IMR-90 (cell line): Measurements from ENCODE around the gene ATRNL1. TPM values are rescaled to one million over a fixed set of nuclear protein-coding genes. Genes with fewer than 3 reads are reported as not detected.

ENCODE experiments used
- ATAC-seq: fragments of 200-7000 bp; cut with Tn5 transposase; 2 replicates; pipeline ENCODE4 v1.9.1; 2020; ENCODE audit warnings: low read depth, mild to moderate bottlenecking, moderate library complexity
- BruUV-seq: library from RNA; stranded (reverse); fragments of 400-500 nt; replicated peaks from 2 replicates; lab custom pipeline; 2021; lab: Mats Ljungman, UMichigan
- CTCF ChIA-PET: fragments of 300-600 bp; formaldehyde crosslinking; extraction: SDS; loops from one replicate; lab custom pipeline; 2021; ENCODE audit warnings: antibody characterized with exemption; lab: Yijun Ruan, JAX
- POLR2A ChIA-PET: fragments of 300-600 bp; sonication (Branson Sonifier 250); formaldehyde crosslinking; loops from one replicate; lab custom pipeline; 2022; ENCODE audit warnings: antibody characterized with exemption; ENCODE audit not compliant: unreplicated experiment; lab: Charles Lee
- DNase-seq: peaks from one replicate; pipeline ENCODE4 v3.0.0; 2013
- H2AFZ ChIP-seq: replicated peaks from 2 replicates; pipeline ENCODE3; 2013; ENCODE audit warnings: low read length, mild to moderate bottlenecking; ENCODE audit not compliant: poor library complexity
- H2AK5ac ChIP-seq: 2 replicates; pipeline ENCODE4 v1.6.1; 2013; ENCODE audit warnings: low read depth, low read length, inconsistent platforms
- H2AK9ac ChIP-seq: replicated peaks from 2 replicates; pipeline ENCODE3; 2013; ENCODE audit warnings: mild to moderate bottlenecking, low read depth, low read length, moderate library complexity; ENCODE audit not compliant: poor library complexity
- H2BK120ac ChIP-seq: 2 replicates; pipeline ENCODE4 v1.6.1; 2013; ENCODE audit warnings: low read depth, low read length, inconsistent platforms
- H2BK15ac ChIP-seq: 3 replicates; pipeline ENCODE4 v1.6.1; 2013; ENCODE audit warnings: low read depth, low read length, inconsistent platforms
- H2BK20ac ChIP-seq: 2 replicates; pipeline ENCODE4 v1.6.1; 2013; ENCODE audit warnings: low read depth, mild to moderate bottlenecking, inconsistent platforms, low read length, moderate library complexity
- H2BK5ac ChIP-seq: 2 replicates; pipeline ENCODE4 v1.6.1; 2013; ENCODE audit warnings: mild to moderate bottlenecking, low read depth, low read length, inconsistent platforms; ENCODE audit not compliant: poor library complexity, severe bottlenecking
- H3K14ac ChIP-seq: replicated peaks from 2 replicates; pipeline ENCODE4 v1.6.1; 2013; ENCODE audit warnings: low read depth, low read length, inconsistent platforms
- H3K18ac ChIP-seq: 2 replicates; pipeline ENCODE4 v1.6.1; 2013; ENCODE audit warnings: low read depth, low read length, control low read depth
- H3K23ac ChIP-seq: 2 replicates; pipeline ENCODE4 v1.6.1; 2013; ENCODE audit warnings: low read depth, low read length, inconsistent platforms
- H3K27ac ChIP-seq: 2 replicates; pipeline ENCODE4 v1.5.1; 2013; ENCODE audit warnings: mild to moderate bottlenecking, control low read depth, low read length; ENCODE audit not compliant: insufficient read depth
- H3K27me3 ChIP-seq: 2 replicates; pipeline ENCODE4 v1.6.1; 2013; ENCODE audit warnings: low read length; ENCODE audit not compliant: control insufficient read depth, insufficient read depth
- H3K36me3 ChIP-seq: 2 replicates; pipeline ENCODE4 v1.6.1; 2013; ENCODE audit warnings: low read length, mixed read lengths; ENCODE audit not compliant: control insufficient read depth, insufficient read depth
- H3K4ac ChIP-seq: 2 replicates; pipeline ENCODE4 v1.6.1; 2013; ENCODE audit warnings: low read depth, low read length, inconsistent platforms
- H3K4me1 ChIP-seq: 2 replicates; pipeline ENCODE4 v1.6.1; 2013; ENCODE audit warnings: low read length, mixed read lengths; ENCODE audit not compliant: control insufficient read depth, insufficient read depth
- H3K4me2 ChIP-seq: 2 replicates; pipeline ENCODE4 v1.6.1; 2013; ENCODE audit warnings: low read depth, mild to moderate bottlenecking, control low read depth, low read length, moderate library complexity
- H3K4me3 ChIP-seq: 2 replicates; pipeline ENCODE4 v1.5.1; 2013; ENCODE audit warnings: low read depth, mild to moderate bottlenecking, control low read depth, low read length, moderate library complexity; ENCODE audit not compliant: insufficient read depth
- H3K56ac ChIP-seq: 2 replicates; pipeline ENCODE4 v1.6.1; 2013; ENCODE audit warnings: low read length, inconsistent platforms; ENCODE audit not compliant: insufficient read depth; ENCODE audit errors: extremely low read depth
- H3K79me1 ChIP-seq, 2 experiments: 2 replicates each; pipeline ENCODE4 v1.6.1; 2013; ENCODE audit warnings: low read length in 2 of 2, inconsistent platforms in 1 of 2, low read depth in 1 of 2
- H3K9ac ChIP-seq: 2 replicates; pipeline ENCODE4 v1.6.1; 2013; ENCODE audit warnings: low read depth, low read length, control low read depth
- H3K9me1 ChIP-seq: 2 replicates; pipeline ENCODE4 v1.6.1; 2013; ENCODE audit warnings: low read length, inconsistent platforms; ENCODE audit not compliant: insufficient read depth
- H3K9me3 ChIP-seq: 2 replicates; pipeline ENCODE4 v1.6.1; 2013; ENCODE audit warnings: low read length; ENCODE audit not compliant: control insufficient read depth, insufficient read depth
- H4K20me1 ChIP-seq: 2 replicates; pipeline ENCODE4 v1.6.1; 2013; ENCODE audit warnings: low read length, inconsistent platforms; ENCODE audit not compliant: insufficient read depth
- H4K5ac ChIP-seq: 2 replicates; pipeline ENCODE4 v1.6.1; 2013; ENCODE audit warnings: mild to moderate bottlenecking, low read depth, low read length, control low read depth
- H4K8ac ChIP-seq, 2 experiments: 2 replicates each; pipeline ENCODE4 v1.6.1; 2013; ENCODE audit warnings: low read depth in 2 of 2, low read length in 2 of 2, control low read depth in 1 of 2, inconsistent platforms in 1 of 2
- H4K91ac ChIP-seq: 2 replicates; pipeline ENCODE4 v1.6.1; 2013; ENCODE audit warnings: low read depth, low read length, inconsistent platforms; ENCODE audit not compliant: insufficient read depth
- CHD1 ChIP-seq: IDR thresholded peaks from 2 replicates; pipeline ENCODE4 v1.6.1; 2012; ENCODE audit warnings: low read depth, low read length, improper control_type of control experiment
- RAD21 ChIP-seq: IDR thresholded peaks from 2 replicates; pipeline ENCODE4 v1.6.1; 2012; ENCODE audit warnings: low read length, improper control_type of control experiment
- WGBS, 2 experiments: methylation state at CpG; one replicate each; pipeline versions ENCODE4 v1.1.5 to v1.1.7; 2013; ENCODE audit warnings: missing lambda C conversion rate in 2 of 2; ENCODE audit not compliant: insufficient read length in 1 of 2; ENCODE audit errors: extremely low coverage in 2 of 2; 5-methylcytosine and 5-hydroxymethylcytosine counted together
- dilution Hi-C: fragments of 300-500 bp; cut with HindIII; formaldehyde crosslinking; loops from one replicate; pipeline ENCODE4 v1.14.3; 2018; ENCODE audit warnings: low sequenced_read_pairs; ENCODE audit not compliant: unreplicated experiment
- in situ Hi-C: fragments of 300-500 bp; cut with MboI; formaldehyde crosslinking; loops from 3 replicates; pipeline ENCODE4 v1.14.3; 2019; ENCODE audit warnings: low sequenced_read_pairs, inconsistent platforms, mixed read lengths
- intact Hi-C: fragments of 100-400 bp; cut with micrococcal nuclease; formaldehyde crosslinking; loops from 2 replicates; pipeline ENCODE4 v1.10.0; 2022
- polyA plus RNA-seq, 3 experiments: library from polyadenylated mRNA; depleted of rRNA; stranded (reverse); fragments of >200 nt; gene quantifications; 2 replicates each; pipeline ENCODE4 v1.2.3, GENCODE V29; 2012; ENCODE audit warnings: low replicate concordance in 1 of 3
- total RNA-seq: library from RNA; depleted of rRNA; stranded (reverse); fragments of >200 nt; gene quantifications from 2 replicates; pipeline ENCODE4 v1.2.3, GENCODE V29; 2012

ATRNL1 gene
- total and polyA plus RNA-seq, 2 of the 4 experiments (the other 2 are of a cell fraction): 0.18 to 0.19 TPM

DNA sequence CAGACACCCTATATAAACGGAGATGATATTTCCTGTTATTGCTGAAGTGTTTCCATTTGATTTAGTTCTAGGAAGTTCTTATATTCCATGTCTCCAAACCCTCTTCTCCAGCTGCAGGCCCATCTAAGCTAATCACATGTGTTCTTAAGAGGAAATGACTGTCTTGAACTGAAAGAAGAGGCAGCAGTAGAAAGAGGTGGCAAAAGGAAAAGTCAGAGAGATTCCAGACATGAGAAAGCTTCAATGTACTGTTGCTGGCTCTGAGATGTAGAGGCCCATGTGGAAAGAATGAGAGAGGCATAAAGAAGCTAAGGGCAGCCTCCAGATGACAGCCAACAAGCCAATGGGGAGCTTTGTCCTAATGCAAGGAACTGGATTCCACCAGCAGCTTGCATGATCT lies 892.6 kb downstream of the ATRNL1 start:
- peak; percentile 36 for DNase-seq
- H3K14ac ChIP-seq: no peak overlapping the region
- H2BK15ac ChIP-seq: no peak overlapping the region
- H4K91ac ChIP-seq: no peak overlapping the region
- no peaks in the 10 kb centered on the region for H4K20me1 ChIP-seq
- H2AK9ac ChIP-seq: no peak overlapping the region
- H2AFZ ChIP-seq: no peak overlapping the region
- no peak overlapping the region for H2BK20ac ChIP-seq
- CTCF ChIA-PET: no interaction called here
- no peaks in the 10 kb centered on the region; the same call in 1 of the 2 replicates for H3K27me3 ChIP-seq
- no peak overlapping the region for H3K27ac ChIP-seq
- POLR2A ChIA-PET: interaction anchor here (0.5 to 0.6 kb wide), 2 partner anchors 13 to 136 kb away, joined by 4 to 10 read pairs; no protein-coding TSS in a partner anchor
- H3K9me1 ChIP-seq: no peaks in the 10 kb centered on the region
- no peak overlapping the region for H2BK120ac ChIP-seq
- no peaks in the 10 kb centered on the region for H3K9me3 ChIP-seq
- TF ChIP-seq CHD1 (no peak), RAD21 (no peak)
- H3K23ac ChIP-seq: no peak overlapping the region
- dilution Hi-C loops (no loop called here), intact Hi-C loops (no loop called here), in situ Hi-C loops (no loop called here)
- H3K4me1 ChIP-seq: peaks cover 2% of the 10 kb centered on the region; the same call in 1 of the 2 replicates
- no peak overlapping the region for H4K5ac ChIP-seq
- no TSS peak for BruUV-seq
- H3K79me1 ChIP-seq: no peaks in the 10 kb centered on the region
- H3K36me3 ChIP-seq: no peaks in the 10 kb centered on the region
- WGBS, 2 experiments: no CpG with 5 or more reads among the region's 1 CpG
- H4K8ac ChIP-seq: no peak overlapping the region
- H3K4ac ChIP-seq: no peak overlapping the region
- ATAC-seq: peak; percentile 30
- H2BK5ac ChIP-seq: no peak overlapping the region
- no peak overlapping the region for H2AK5ac ChIP-seq
- no peak overlapping the region for H3K18ac ChIP-seq
- no peak overlapping the region for H3K4me2 ChIP-seq
- no peak overlapping the region for H3K4me3 ChIP-seq
- H3K9ac ChIP-seq: no peak overlapping the region
- no peak overlapping the region for H3K56ac ChIP-seq
